HG03095 (cell line): ENCODE data around the gene ATP8B3.
"Not testable (repeated sequence)": the region's sequence is repeated elsewhere in the genome, so short reads cannot be mapped to it uniquely, and the experiment has no call there.

Experiments used
- ATAC-seq: cut with Tn5 transposase; IDR thresholded peaks from one replicate; pipeline ENCODE4 v1.9.1; 2021; ENCODE audit warnings: moderate library complexity; ENCODE audit not compliant: unreplicated experiment

The ATP8B3 gene

GRCh38 chr19:1770866-1771576 is 41.1 kb downstream of the ATP8B3 start:
- no peak for ATAC-seq

- ATAC-seq = no peak
Observed at GRCh38 chr19:1769645-1769985, 42.5 kb downstream of the ATP8B3 start.

DNA sequence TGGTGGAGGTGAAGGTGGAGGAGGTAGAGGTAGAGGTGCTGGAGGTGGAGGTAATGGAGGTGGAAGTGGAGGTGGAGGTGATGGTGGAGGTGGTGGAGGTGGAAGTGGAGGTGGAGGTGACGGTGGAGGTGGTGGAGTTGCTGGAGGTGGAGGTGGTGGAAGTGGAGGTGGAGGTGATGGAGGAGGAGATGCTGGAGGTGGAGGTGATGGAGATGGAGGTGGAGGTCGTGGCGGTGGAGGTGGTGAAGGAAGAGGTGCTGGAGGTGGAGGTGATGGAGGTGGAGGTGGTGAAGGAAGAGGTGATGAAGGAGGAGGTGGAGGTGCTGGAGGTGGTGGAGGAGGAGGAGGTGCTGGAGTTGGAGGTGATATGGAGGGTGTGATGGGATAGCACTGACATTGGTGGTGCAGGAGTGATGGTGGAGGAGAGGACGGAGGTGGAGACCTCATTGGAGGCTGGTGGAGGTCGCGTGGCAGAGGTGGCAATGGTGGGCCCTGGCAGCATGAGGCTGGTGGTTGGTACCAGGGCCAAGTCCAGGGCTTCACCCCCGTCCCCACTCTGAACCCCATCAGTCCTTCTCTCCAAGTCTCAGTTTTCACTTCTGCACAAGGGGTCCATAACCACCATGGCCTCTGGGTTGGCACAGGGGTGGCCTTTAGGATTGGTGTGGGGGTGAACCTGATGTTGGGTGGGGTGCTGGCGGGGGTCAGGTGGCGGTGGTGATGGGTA is 43.0 kb downstream of the ATP8B3 start:
- no peak for ATAC-seq

- ATAC-seq = no peak
Observed at GRCh38 chr19:1768248-1768647, 43.8 kb downstream of the ATP8B3 start.

DNA sequence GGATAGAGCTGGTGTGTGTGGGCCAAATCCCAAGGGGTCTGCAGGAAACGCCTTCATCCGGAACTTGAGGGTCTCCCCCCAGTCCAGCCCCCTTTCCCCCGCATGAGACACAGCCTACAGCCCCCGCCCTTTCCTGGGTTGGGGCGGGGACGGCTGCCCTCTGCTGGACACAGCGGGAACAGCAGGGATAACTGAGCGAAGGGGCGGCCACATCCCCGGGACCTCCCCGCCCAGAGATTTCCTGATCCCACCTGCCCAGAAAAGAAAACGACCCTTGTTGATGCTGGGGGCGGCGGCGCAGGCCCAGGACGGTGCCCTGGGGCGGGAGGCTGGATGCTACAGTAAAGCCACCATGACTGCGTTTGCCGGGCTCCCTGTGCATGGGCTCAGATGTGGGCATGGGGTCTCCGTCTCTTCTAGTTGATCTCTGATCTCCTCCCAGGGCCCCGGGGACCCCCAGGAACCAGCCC is 44.6 kb downstream of the ATP8B3 start:
- no peak for ATAC-seq

- ATAC-seq = no peak
Observed at GRCh38 chr19:1766800-1767352, 45.2 kb downstream of the ATP8B3 start.

GRCh38 chr19:1765904-1766799 is 45.9 kb downstream of the ATP8B3 start:
- no peak for ATAC-seq

DNA sequence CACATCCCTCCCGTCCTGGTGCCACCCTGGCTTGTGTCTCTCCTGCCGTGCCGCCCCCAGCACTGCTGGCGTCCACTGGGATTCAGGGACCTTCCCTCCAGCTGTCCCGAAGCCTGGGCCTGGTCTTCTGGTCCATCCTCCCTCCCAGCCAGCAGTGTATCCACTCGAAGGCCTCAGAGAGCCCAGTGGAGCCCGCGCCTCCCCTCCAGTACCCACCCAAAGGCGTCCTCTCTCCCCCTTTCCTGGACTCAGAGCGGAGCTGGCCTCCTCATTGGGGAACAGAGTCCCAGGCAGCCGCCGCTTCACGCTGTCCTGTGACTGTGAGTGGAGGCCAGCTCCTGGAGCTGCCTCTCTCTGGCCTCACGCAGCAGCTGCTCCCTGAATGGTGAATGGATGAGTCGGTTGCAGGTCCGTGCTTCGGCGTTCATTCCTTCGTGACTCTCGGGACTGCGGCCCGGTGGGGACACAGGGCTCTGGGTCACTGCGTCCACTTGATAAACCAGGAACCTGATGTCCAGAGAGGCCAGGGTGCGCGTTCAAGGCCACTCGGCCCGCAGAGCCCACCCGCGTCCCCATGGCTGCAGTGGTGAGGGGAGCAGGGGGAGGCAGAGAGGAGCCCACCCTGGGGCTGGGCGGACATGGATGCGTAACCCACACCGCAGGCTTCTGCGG is 46.7 kb downstream of the ATP8B3 start:
- no peak for ATAC-seq

DNA sequence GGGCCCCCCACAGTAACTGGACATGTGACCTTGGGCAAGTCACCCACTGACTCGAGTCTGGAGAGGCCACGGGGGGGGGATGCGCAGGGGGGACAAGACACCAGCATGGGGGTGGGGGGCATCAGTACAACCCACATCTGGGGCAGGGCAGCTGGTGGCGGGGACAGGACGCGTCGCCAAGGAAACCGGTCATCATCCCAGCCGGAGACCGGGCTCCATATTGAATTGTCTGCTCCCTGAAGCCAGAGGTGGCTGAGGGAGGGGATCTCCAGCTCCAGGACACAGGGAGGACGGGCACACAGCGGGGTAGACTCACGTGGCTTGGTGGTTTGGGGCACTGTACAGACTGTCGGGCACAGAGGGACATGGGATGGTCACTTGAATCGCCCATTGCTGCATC is 47.3 kb downstream of the ATP8B3 start:
- ATAC-seq = no peak

GRCh38 chr19:1763648-1764639 is 48.1 kb downstream of the ATP8B3 start:
- ATAC-seq = no peak

DNA sequence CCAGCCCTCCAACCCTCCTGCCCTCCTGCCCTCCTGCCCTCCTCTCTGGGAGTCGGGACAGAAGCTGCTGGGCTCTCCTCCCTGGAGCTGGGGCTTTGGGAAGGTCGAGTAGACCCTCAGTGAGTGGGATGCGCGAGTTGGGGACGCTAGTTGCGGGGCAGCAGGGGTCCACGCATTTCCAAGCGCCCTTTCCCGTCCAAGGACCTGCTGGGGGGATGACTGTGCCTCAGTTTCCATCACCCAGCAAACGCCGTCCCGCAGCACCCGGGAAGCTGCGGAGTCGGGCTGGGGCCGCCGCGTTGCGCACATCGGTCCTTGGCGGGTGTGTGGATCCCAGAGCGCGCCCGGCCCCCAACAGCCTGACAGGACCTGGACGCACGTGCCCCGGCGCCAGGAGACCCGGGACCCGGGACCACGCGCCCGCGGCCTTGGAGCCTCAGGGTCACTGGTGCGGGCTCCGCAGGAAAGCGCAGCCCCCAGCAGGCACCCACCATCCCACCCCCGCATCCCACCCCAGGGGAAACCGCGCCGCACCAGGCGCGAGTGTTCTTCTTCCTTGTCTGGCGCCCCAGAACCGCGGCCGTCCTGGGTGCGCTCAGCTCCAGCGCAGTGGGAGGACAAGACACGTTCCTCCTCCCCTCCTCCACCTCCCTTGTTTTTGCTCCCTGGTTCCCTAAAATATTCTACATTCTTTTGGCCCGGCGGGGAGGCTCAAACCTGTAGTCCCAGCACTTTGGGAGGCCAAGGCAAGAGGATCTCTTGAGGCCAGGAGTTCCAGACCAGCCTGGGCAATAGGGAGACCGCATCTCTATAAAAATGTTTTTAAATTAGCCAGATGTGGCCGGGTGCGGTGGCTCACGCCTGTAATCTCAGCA is 49.6 kb downstream of the ATP8B3 start:
- ATAC-seq = no peak

GRCh38 chr19:1761528-1762242 is 50.4 kb downstream of the ATP8B3 start:
- ATAC-seq = no peak

- ATAC-seq = not testable (repeated sequence)
Observed at GRCh38 chr19:1760786-1761527, 51.1 kb downstream of the ATP8B3 start.

DNA sequence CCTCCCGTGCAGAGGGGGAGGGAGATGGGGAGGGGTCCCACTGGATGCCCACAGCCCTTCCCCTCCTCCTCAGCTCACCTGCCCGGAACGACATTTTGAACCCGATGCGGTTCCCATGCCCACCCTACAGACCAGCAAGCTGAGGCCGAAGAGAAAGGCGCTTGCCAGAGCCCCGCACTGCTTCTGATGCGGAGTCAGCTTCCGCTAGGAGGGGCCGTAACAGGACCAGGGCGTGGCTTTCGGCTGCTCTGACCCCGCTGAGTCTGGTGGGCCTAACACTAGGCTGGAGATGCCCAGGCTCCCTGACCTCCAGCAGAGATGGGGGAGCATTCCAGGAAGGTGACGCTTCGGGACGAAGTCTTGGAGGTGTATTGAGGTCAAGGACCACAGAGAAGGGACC is 52.1 kb downstream of the ATP8B3 start:
- no peak for ATAC-seq

DNA sequence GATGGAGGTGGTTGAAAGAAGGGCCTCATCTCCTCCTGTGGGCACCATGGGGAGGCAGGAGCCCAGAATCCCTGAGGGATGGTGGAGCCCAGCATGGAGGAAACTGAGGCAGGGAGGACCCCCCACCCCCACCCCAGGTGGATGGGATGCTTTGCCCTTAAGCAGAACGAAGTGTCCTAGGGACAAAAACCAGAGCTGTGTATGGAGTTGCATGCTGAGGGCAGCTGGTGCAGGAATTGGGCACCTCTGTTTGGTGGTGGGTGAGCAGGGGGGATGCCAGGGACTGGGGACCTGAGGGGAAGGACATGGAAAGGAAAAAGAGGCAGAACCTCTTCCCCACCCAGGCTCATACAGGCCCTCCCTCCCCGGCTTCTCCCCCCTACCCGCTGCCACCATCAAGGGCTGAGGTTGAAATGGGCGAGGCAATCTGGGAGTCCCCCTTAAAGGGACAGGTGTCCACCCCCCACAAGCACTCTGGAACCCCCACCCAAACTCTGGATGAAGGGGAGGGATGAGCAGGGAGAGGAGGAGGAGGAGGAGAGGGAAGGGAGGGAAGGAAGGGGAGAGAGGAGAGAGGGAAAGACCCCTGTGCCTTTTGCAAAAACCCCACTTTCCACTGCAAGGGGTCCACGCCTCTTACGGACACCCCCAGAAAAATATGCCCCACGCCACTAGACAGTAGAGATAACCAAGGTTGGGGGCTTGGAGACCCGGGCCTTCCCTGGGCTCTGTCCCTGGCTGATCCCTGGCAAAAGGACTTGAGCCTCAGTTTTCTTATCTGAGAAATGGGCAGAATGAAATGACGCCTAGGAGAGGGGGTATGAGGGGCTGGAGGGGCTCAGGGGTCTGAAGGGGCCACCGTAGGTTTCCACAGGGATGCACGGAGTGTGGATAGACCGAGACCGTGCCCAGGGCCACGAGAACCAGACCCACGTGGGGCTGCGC is 52.8 kb downstream of the ATP8B3 start:
- no peak for ATAC-seq

DNA sequence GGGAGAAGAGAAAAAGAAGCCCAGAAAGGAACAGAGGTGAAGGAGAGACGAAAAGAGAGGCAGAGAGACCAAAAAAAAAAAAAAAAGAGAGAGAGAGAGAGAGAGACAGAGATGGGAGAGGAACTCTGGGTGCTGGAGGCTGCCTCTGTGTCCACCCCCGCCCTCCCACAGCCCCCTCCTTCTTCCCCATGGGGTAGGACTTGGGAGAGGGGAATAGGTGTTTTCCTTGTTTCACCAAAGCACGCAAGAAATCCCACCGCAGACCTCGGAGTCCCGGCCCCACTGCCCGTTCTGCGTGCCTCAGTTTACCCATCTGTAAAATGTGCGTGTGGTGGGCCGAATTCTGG is 53.9 kb downstream of the ATP8B3 start:
- ATAC-seq = no peak
